Activated CD8-positive, alpha-beta memory T cell treated with anti-CD3 and anti-CD28 coated beads, Interleukin-2, amount 50 U/mL, for 24 hours (primary cell): ENCODE measurements around the gene XPO5.
"Not testable (repeated sequence)": the region's sequence is repeated elsewhere in the genome, so short reads cannot be mapped to it uniquely, and the experiment has no call there.

Experiments used
- DNase-seq: peaks from one replicate; pipeline ENCODE4 v3.0.0-alpha.2; 2020; ENCODE audit errors: extremely low read depth

XPO5 gene

DNA sequence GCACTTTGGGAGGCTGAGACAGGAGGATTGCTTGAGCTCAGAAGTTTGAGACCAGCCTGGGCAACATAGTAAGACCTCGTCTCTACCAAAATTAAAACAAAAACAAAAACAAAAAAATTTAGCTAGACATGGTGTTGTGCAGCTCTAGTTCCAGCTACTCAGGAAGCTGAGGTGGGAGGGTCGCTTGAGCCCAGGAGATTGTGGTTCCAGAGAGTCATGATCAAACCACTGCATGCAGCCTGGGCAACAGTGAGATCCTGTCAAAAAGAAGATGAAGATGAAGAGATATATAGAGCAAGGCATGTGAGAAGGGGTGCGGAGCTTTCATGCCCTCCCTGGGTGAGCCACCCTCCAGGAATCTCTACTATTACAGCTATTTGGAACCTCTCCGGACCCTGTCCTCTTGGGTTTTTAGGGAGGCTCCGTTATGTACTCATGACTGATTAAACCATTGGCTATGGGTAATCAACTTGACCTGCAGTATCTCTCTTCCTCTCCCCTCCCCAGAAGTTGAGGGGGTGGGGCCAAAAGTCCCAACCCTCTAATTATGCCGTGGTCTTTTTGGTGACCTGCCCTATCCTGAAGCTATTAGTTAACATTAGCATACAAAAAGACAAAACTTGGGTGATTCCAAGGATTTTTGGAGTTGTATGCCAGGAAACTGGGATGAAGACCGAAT lies 9.2 kb upstream of the XPO5 start:
- DNase-seq: no peak

DNA sequence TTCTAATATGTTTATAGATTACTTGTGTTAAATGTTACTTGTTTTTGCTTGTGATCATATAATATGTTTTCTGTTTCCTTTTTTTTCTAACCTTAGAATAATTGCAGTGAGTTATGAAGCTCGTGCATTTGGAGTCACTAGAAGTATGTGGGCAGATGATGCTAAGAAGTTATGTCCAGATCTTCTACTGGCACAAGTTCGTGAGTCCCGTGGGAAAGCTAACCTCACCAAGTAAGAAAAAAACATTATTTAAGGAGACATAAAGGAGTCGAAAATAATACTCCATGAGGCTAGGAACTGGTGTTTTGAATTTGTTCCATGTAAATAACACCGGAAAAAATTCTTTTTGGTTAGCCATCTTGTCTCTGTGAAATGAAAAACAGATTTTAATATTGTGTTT lies 7.1 kb upstream of the XPO5 start:
- no peak for DNase-seq

DNA sequence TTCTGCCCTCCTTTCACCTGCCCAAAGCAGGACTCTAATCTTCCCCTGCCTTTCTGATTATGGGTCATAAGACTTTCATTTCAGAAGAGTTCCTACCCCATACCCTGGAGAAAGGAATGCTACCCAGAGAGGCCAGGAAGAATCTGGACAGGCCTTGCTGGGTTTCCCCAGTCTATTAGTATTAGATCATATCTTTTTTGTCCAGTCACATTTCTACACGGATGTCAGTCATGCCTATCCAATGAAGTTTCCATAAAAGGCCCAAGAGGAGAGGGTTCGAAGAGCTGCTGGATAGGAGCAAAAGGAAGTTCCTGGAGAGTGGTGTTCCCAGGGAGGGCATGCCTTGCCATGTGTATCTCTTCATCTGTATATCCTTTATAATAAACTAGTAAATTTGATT lies 3.3 kb upstream of the XPO5 start:
- DNase-seq: no peak

DNA sequence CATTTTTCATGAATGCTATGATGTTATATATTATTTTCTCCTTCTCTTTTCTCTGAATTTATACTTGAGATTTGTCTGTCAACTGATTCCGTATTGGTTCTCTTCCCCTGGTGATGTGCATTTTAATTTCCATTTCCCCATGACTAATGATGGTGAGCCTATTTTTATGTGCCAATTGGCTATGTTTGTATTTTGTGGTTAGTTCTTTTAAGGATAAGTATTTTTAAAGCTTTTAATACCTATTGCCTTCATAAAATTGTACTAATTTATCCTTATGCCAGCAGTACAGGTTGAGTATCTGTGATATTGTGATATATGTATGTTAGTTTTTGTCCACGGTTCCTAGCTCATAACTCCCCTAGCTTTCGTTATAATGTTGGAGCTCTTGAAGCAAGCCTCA lies 2.9 kb upstream of the XPO5 start:
- no peak for DNase-seq

DNA sequence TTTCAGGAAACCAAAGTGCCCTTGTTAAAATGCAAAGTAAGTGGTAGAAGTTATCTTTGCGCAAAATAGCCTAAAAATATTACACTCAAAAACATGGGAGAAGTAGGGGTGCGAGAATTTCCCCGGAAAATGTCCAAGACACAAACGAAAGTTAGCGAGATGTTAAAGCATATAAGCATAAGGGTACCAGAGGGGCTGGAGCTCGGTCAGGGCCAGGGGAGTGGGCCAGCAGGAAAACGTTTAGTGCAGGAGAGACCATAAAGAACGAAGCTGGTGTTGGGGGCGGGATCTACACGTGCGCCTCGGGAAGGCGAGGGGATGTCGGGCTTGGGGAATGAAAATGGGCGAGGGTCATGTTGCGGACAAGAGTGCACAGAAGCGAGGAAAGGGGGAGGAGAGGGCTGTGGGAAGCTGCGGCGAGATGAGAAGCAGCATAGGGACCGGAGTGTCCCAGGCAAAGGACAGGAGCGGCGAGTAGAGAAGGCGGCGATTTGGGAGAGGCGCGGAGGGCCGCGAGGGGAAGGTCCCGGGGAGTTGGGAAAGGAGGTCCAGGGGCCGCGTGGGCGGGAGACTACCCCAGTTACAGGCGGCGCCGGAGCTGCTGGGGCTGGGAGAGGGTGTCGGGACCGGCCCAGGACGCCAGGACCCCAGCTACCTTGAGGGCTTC lies 600 bp downstream of the XPO5 start:
- DNase-seq: no peak

DNA sequence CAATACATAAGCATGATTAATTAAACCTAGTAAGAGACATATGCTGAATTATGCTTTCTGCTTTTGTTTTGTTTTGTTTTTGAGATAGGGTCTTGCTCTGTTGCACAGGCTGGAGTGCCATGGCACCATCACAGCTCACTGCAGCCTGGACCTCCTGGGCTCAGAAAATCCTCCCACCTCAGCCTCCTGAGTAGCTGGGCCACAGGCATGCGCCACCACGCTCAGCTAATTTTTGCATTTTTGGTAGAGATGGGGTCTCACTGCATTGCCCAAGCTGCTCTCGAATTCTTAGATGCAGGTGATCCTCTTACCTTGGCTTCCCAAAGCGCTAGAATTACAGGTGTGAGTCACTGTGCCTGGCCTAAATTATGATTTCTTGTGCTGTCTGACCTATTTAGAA lies 3.8 kb downstream of the XPO5 start:
- DNase-seq: no peak

DNA sequence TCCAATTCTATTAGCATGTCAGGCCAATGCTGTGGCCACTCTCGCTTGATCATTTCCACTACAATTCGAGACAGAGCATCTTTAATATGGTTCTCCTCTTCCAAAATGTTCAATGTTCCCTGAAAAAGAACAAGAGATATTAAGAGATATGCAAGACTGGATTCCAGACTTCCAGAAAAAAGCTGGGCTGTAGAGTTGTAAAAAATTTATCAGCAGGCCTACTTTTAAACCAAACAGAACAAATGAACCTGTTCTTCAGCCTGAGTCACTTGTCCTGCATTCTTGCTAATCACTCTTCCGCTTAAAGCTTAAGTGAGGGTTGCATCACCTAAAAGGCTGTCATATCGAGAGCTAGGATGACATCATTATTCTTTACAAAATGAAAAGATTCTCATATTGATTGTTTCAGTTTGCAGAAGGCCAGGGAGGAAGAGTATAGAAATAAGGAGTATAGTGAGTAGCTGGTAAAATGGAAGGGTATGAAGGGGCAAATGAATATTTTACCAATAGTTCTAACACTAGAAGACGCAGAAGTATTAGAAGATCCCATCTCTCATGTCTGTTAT lies 4.9 kb downstream of the XPO5 start:
- DNase-seq: no peak

DNA sequence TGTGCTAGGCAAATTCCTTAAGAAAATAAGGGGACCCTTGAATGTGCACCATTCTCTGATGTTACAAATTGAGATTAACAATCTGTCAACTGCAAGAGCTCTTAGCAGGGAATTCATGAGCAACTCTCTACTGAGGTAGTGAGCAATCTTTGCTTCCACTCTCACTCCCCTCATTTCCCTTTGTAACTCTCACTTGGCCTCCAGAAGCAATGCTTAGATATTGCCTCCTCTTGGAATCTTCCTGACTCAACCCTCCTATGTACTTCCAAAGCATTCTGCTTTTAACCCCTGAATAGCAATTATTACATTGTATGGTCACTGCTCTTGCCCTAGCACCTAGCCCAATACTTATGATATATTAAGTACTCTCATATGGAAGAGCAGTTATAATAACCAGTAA lies 16.5 kb downstream of the XPO5 start:
- DNase-seq: no peak

DNA sequence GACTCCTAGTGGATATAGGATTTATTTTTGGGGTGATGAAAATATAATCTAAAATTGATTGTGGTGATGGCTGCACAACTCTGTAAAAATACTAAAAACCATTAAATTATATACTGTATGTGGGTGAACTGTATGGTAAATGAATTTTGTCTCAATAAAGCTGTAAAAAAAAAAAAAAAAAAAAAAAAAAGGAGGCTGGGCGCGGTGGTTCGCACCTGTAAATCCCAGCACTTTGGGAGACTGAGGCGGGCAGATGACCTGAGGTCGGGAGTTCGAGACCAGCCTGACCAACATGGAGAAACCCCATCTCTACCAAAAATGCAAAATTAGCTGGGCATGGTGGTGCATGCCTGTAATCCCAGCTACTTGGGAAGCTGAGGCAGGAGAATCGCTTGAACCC lies 18.2 kb downstream of the XPO5 start:
- DNase-seq: not testable (repeated sequence)

DNA sequence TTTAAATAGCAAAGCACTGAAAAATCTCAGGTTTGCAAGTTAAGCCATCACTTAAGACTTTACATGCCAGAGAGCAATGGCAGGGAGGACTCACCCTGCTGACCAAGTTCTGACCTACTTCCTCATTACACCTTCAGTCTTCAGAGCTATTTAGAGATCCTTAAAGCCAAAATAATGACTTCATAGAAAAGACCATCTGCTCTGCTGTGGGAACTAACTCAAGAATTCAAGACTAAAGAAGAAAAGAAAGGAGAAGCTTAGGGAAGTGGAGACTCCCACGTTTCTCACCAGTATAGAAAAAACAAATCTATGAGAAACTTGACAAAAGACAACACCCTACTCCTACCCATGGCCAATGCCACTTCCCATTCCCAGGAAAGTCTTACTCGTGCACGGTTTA lies 28.6 kb downstream of the XPO5 start:
- DNase-seq: no peak

DNA sequence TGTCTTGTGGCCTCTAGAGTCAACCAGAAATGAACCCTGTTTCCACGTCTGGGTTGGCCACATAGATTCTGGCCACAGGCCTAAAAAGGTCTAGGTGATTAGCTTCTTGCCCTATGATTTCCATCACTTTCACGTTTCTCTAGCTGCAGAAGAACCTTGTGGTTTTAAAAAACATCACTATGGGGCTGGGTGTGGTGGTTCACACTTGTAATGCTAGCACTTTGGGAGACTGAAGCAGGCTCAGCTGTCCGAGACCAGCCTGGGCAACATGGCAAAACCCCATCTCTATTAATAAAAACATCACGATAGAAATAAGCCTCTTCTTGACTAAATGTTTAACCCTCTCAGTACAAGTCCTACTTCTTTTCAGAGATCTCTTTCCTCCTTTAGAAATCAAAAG lies 31.4 kb downstream of the XPO5 start:
- no peak for DNase-seq

DNA sequence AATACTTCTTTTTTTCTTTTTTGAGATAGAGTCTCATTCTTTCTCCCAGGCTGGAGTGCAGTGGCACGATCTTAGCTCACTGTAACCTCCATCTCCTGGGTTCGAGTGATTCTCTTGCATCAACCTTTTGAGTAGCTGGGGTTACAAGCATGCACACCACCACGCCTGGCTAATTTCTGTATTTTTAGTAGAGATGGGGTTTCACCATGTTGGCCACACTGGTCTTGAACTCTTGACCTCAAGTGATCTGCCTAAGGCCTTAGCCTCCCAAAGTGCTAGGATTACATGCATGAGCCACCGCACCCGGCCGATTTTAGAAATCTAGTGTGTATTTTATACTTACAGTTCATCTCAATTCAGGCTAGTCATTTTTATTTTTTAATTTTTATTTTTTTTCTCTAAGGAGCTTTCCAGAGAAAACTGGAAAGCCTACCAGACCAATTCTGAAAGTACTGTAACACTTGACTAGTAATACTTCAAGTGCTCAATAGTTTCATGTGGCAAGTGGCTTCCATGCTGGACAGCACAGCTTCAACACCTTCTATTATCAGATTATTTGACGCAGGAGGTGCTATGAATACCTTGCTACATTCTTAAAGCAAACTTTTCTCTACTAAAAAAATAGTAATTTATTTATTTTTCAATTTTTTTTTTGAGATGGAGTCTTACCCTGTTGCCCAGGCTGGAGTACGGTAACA lies 33.9 kb downstream of the XPO5 start:
- no peak for DNase-seq

DNA sequence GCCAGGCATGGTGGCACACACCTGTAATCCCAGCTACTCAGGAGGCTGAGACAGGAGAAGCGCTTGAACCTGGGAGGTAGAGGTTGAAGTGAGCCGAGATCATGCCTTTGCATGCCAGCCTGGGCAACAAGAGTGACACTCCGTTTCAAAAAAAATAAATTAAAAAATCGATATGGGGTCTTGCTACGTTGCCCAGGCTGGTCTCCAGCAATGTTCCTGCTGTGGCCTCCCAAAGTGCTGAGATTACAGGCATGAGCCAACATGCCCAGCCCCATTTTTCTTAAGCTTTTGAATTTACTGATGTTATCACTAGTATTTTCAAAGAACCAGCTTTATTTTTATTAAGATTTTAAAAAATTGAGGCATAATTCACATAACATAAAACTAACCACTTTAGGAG lies 35.3 kb downstream of the XPO5 start:
- no peak for DNase-seq

DNA sequence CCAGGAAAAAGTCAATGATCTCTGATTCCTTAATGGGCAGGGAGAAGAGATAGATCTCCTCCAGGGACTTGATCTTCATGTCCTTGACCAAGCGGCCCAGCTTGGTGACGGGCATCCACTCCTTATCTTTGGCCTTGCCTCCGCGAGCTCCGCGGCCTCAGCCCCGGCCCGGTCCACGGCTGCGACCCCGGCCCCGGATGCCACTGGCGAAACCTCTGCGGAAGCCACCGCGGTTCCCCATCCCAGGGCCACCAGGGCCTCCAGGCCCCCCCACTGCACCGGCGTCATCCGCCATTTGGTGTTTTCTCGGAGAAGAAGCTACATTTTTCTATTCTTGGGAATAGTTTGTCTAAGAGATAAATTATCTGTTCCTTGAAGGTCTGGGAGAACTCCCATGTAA lies 36.4 kb downstream of the XPO5 start:
- DNase-seq: not testable (repeated sequence)

DNA sequence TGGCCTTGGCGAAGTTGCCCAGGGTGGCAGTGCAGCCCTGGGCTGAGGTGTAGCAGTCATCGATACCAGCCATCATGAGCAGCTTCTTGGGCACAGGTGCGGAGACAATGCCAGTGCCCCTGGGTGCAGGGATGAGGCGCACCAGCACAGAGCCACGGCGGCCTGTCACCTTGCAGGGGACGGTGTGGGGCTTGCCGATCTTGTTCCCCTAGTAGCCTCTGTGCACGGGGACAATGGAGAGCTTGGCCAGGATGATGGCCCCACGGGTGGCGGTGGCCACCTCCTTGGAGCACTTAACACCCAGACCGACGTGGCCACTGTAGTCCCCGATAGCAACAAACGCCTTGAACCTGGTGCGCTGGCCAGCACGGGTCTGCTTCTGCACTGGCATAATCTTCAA lies 36.9 kb downstream of the XPO5 start:
- DNase-seq: not testable (repeated sequence)

DNA sequence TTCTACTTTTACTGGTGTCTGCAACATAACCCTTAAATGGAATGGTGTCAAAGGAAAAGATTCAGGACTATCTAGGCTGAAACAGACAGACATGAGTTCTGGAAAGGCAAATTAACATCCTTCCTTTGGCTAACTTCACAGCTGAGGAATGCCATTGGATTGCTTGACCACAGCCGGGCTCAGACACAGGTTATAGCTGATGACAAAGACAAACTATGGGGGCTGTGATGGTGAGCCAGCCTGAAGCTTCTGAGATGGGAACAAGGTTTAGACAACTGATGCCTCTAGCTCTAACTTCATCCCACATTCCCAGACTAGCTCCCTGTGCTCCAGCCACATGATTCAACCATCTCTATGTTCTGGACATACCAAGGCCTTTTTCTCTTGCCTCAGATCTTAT lies 43.6 kb downstream of the XPO5 start:
- DNase-seq: no peak

DNA sequence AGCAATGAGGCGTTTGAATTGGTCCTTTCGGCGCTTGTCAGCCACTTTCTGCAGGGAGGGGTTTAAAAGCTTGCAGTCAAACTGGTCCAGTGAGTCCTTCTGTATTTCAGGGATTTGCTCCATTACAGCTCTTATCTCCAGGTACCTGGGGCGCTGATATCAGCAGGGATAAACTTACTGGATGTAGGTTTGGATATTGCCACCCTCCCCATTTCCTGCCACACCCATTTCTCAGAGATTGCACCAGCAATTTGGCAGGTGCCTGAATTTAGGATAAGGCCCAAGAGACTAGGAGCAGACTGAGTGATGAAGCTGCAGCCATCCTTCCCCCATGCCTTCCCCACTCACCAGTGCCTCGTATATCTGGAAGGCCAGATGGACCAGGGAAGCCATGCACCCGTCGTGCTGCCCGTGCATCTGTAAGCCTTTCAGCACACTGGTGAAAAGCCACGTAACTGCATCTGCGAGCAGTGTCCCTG lies 51.3 kb downstream of the XPO5 start:
- DNase-seq: no peak

DNA sequence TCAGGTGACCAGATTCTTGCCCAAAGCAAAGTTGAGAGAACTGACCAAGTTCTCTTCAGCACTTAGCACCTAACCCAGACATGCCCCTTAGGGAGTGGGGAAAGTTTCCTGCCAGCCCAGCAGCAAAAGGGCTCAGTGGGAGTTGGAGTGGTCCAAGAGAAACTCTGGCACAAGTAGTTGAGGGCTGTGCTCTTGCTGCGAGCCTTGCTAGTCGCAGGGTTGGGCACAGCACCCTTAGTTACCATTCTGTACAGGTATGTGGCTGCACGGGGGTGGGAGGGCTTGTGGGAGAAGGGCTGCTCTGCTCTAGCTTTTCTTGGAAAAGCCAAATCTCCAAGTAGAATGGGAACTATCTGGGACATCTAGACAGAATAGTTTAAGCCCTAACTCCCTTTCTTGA lies 52.6 kb downstream of the XPO5 start:
- no peak for DNase-seq

DNA sequence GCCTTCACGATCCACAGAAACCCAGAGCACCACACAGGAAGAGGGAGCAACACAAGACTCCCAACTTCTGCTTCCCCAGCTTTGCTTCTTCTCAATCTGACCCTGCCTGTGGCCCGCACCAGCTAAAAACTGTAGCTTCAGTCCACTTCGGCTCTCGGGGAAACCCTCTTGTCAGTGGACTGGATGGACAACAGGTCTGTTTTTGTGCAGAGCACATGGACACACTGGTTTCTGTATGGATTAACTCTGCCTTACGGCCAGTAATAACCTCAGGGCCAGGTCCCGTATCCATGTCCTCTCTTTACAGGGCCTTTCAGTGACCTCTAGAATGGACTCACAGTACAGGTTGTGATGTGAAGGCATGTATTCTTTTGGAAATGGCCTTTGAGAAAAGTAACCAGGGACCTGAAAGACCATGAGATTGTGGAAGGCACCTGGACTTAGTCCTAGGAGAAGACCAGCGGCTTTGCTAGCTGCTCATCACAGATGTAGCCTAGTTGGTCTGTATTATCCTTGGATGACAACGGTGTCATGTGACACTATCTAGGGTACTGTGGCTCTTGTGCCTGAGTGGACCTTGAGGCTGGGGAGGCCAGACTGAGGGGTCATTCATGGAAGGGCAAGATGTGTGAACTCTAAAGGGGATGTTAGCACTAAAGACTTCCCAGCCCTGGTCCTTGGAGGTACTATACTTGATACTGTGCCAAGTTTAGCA lies 53.1 kb downstream of the XPO5 start:
- DNase-seq: no peak

DNA sequence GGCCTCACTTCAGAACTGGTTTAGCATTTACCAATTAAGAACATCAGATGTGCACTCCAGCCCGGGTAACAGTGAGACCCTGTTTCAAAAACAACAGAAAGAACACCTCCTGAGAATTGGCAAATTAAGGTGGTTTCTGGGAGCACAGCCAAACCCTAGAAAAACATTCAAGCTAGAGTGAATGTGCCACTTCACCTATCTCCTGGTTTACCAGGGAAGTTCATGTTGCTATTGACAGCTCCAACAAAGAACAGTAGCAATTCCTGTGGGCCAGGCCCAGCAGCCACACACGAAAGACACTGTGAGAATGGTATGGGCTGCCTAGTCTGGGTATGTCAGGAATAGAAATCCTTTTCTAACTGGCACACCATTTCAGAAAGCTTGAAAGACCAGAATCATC lies 54.0 kb downstream of the XPO5 start:
- DNase-seq: no peak

DNA sequence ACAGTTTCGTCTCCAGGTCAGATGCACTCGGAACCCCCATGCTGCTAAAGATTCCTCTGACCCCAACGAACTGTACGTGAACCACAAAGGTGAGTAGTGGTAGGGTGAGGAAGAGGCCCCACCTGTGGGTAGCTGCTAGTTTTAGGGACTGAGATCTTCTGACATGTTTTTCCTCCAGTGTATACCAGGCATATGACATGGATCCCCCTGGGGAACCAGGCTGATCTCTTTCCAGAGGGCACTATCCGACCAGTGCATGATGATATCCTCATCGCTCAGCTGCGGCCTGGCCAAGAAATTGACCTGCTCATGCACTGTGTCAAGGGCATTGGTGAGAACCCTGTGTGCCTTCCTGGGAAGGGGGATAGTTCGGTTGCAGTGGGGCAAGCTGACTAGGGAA lies 55.7 kb downstream of the XPO5 start:
- DNase-seq: no peak
